DOHH2 (cell line): ENCODE data around the gene HSD11B1L.

ENCODE experiments used
- CTCF ChIP-seq: fragments of 200-600 bp; sonication (generic); IDR thresholded peaks from one replicate; pipeline ENCODE4 v1.5.1; 2014; ENCODE audit warnings: antibody characterized with exemption, mild to moderate bottlenecking, low read depth, low read length; ENCODE audit not compliant: poor library complexity, severe bottlenecking
- EZH2phosphoT487 ChIP-seq: fragments of 200-600 bp; sonication (generic); IDR thresholded peaks from 2 replicates; pipeline ENCODE4 v1.6.1; 2017; ENCODE audit warnings: borderline replicate concordance, mild to moderate bottlenecking, antibody characterized with exemption, low read length, moderate library complexity, mixed read lengths

- TF ChIP-seq CTCF (no peak), EZH2phosphoT487 (no peak)
These were observed 30.9 kb downstream of the HSD11B1L start for GRCh38 chr19:5711713-5712161.
